Duodenal mucosa (tissue), 2 donors: ENCODE measurements around the gene HOXA11.

Experiments used
- H3K27ac ChIP-seq: one replicate; pipeline ENCODE4 v1.7.0; 2013; ENCODE audit warnings: low read depth, low read length
- H3K27me3 ChIP-seq, 2 donors: one replicate each; pipeline ENCODE4 v1.7.0; 2013; ENCODE audit warnings: low read length in 2 of 2, control low read depth in 1 of 2; ENCODE audit not compliant: insufficient read depth in 2 of 2, control insufficient read depth in 1 of 2
- H3K36me3 ChIP-seq, 2 donors: one replicate each; pipeline ENCODE4 v1.7.0; 2013; ENCODE audit warnings: low read length in 2 of 2, control low read depth in 1 of 2; ENCODE audit not compliant: insufficient read depth in 2 of 2, control insufficient read depth in 1 of 2
- H3K4me1 ChIP-seq, 2 donors: one replicate each; pipeline ENCODE4 v1.7.0; 2013; ENCODE audit warnings: low read length in 2 of 2, control low read depth in 1 of 2; ENCODE audit not compliant: insufficient read depth in 2 of 2, control insufficient read depth in 1 of 2
- H3K4me3 ChIP-seq, 2 donors: one replicate each; pipeline ENCODE4 v1.7.0; 2013; ENCODE audit warnings: low read length in 2 of 2, low read depth in 1 of 2
- H3K9ac ChIP-seq, 2 donors: one replicate each; pipeline ENCODE4 v1.7.0; 2013; ENCODE audit warnings: low read length in 2 of 2, low read depth in 1 of 2
- H3K9me3 ChIP-seq, 2 donors: one replicate each; pipeline ENCODE4 v1.7.0; 2013; ENCODE audit warnings: low read length in 2 of 2, control low read depth in 1 of 2; ENCODE audit not compliant: control insufficient read depth in 1 of 2

The HOXA11 gene

GRCh38 chr7:27149842-27150567 lies 35.0 kb downstream of the HOXA11 start:
- Histone ChIP-seq H3K9me3 (no peaks in the 10 kb centered on the region), H3K27me3 (peaks cover 90 to 93% of the 10 kb centered on the region in 2 donors), H3K4me1 (peaks cover 25 to 37% of the 10 kb centered on the region in 2 donors), H3K4me3 (peak overlapping the region; percentile 56 to 60), H3K9ac (no peak overlapping the region), H3K36me3 (no peaks in the 10 kb centered on the region), H3K27ac (peak overlapping the region; percentile 64)

GRCh38 chr7:27148756-27149641 lies 36.0 kb downstream of the HOXA11 start:
- no peak overlapping the region for H3K27ac ChIP-seq
- peaks cover 29 to 44% of the 10 kb centered on the region in 2 donors for H3K4me1 ChIP-seq
- H3K9ac ChIP-seq: no peak overlapping the region

GRCh38 chr7:27148031-27148755 lies 36.8 kb downstream of the HOXA11 start:
- Histone ChIP-seq H3K9me3 (no peaks in the 10 kb centered on the region), H3K9ac (no peak overlapping the region), H3K4me1 (peaks cover 31 to 46% of the 10 kb centered on the region in 2 donors), H3K27ac (no peak overlapping the region), H3K36me3 (no peaks in the 10 kb centered on the region), H3K27me3 (peaks cover 87 to 91% of the 10 kb centered on the region in 2 donors), H3K4me3 (peak overlapping the region in 1 of 2 donors; percentile 36)

More at GRCh38 chr7:27148756-27149641, 36.0 kb downstream of the HOXA11 start:
- H3K36me3 ChIP-seq: no peaks in the 10 kb centered on the region
- peaks cover 89 to 93% of the 10 kb centered on the region in 2 donors for H3K27me3 ChIP-seq
- H3K9me3 ChIP-seq: no peaks in the 10 kb centered on the region
- peak overlapping the region in 1 of 2 donors; percentile 36 for H3K4me3 ChIP-seq

DNA sequence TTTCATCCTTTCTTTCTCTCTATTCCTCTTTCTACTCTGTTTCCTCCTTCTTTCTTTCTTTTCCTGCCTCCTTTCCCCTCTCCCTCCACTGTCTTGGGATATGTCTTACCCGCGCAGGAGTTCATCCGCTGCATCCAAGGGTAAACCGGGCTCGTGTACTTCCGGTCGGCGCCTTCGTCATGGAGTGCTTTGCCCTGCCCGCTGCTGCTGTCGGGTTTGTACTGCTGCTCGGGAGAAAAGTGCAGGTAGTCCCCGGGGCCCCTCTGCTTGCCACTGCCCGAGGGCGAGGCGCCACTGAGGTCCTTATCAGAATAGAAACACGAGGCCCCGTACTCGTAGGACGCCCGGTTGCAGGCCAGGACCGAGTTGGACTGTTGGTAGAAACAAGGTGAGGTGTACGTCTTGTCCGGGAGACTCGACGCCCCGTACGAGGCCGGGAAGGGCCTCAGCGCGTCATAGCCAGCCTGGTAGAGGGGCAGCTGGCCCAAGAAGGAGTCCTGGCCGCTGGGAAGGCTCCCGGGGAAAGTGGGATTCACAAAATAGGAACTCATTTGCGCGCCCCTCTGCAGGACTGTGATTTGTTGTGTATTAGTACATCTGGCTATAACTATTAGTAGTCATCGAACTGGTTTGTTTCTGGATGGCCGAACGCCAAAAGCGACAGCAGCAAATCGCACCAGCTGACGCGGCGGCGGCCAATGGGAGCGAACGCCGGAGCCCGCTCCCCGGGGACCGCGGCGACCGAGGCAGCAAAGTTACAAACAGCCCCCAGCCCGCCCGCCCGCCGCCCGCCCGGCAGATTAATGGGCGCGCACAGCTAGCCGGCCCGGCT lies 37.6 kb downstream of the HOXA11 start, which contains the start of gene HOXA6:
HOXA6 (minus strand) TSS at position 576 of the 832 bp plus-strand sequence; CDS start at position 551, 25 bp downstream.
- no peaks in the 10 kb centered on the region for H3K9me3 ChIP-seq
- H3K4me1 ChIP-seq: peaks cover 28 to 44% of the 10 kb centered on the region in 2 donors
- peak within 1 kb of the TSS; percentile 17 to 36 for H3K4me3 ChIP-seq
- H3K27me3 ChIP-seq: peaks cover 87 to 89% of the 10 kb centered on the region in 2 donors
- H3K27ac ChIP-seq: peak within 1 kb of the TSS; percentile 37
- H3K36me3 ChIP-seq: no peaks in the 10 kb centered on the region
- no peak within 1 kb of the TSS for H3K9ac ChIP-seq

DNA sequence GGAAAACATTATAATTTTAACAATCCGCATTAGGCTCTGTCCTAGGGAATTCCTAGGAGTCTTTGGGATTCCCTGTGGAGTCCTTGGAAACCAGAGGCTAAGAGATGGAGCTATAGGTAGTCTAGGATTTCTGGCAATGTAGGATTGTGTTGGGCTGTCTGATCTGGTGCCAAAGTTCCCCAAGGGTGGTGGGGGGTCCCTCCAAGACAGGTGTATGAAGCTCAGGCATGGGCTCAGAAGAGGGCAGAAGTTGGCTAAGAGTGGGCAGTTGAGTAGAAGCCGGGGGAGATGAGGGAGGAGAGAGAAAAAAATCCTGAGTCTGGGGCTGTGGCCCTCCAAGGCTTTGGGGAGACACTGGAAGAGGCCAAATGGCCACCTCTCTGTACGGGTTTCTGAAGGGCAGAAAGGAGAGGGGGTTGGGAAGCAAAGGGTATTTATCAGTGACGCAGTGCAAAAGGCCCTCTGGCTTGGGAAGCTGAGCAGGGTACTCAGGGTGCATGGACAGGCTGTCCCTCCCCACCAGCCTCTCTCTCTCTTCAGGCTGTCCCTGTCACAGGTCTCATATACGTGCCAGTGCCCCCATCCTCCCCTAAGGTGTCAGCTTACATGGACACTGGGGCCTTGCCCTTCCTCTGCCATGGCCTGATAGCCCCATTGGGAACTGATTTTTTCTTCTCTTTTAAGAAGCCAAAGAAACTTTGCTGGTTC lies 38.4 kb downstream of the HOXA11 start:
- H3K27me3 ChIP-seq: peaks cover 87 to 89% of the 10 kb centered on the region in 2 donors
- peak overlapping the region; percentile 37 for H3K27ac ChIP-seq
- no peaks in the 10 kb centered on the region for H3K9me3 ChIP-seq
- H3K4me1 ChIP-seq: peaks cover 22 to 36% of the 10 kb centered on the region in 2 donors
- no peak overlapping the region for H3K9ac ChIP-seq
- H3K4me3 ChIP-seq: no peak overlapping the region
- H3K36me3 ChIP-seq: no peaks in the 10 kb centered on the region

DNA sequence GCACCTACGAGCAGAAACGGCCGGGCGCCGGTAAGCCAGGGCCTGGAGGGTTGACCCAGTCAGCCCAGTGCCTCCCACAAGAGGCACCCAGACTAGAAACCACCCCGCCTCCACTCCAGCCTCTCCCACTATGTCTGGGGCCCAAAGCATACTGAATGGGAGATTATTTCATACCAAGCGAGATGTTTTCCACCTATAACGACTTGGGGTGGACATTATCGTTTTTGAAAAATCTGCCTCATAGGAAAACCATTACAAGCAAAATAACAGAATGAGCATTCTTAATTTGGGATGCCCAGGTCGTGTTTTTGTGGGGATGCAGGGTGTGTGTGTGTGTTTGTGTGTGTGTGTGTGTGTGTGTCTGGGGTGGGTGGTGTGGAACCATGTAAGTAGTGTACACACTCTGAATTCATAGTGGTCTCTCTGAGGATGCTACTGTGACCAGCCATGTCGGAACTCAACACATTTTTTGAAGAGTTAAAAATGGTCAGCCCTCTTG lies 39.1 kb downstream of the HOXA11 start:
- Histone ChIP-seq H3K27ac (no peak overlapping the region), H3K27me3 (peaks cover 85 to 89% of the 10 kb centered on the region in 2 donors), H3K9ac (no peak overlapping the region)

GRCh38 chr7:27145165-27145913 lies 39.7 kb downstream of the HOXA11 start:
- no peaks in the 10 kb centered on the region for H3K36me3 ChIP-seq
- H3K4me1 ChIP-seq: peaks cover 12 to 30% of the 10 kb centered on the region in 2 donors
- H3K27ac ChIP-seq: no peak overlapping the region
- H3K9ac ChIP-seq: no peak overlapping the region
- no peak overlapping the region for H3K4me3 ChIP-seq
- H3K9me3 ChIP-seq: no peaks in the 10 kb centered on the region
- peaks cover 80 to 85% of the 10 kb centered on the region in 2 donors for H3K27me3 ChIP-seq

More for the DNA sequence above, 39.1 kb downstream of the HOXA11 start:
- H3K9me3 ChIP-seq: no peaks in the 10 kb centered on the region
- H3K4me3 ChIP-seq: no peak overlapping the region
- H3K4me1 ChIP-seq: peaks cover 15 to 30% of the 10 kb centered on the region in 2 donors
- H3K36me3 ChIP-seq: no peaks in the 10 kb centered on the region

GRCh38 chr7:27144781-27145164 lies 40.3 kb downstream of the HOXA11 start:
- Histone ChIP-seq H3K9ac (no peak overlapping the region), H3K27me3 (peaks cover 77 to 79% of the 10 kb centered on the region in 2 donors), H3K4me3 (peak overlapping the region in 1 of 2 donors; percentile 55), H3K27ac (no peak overlapping the region), H3K9me3 (no peaks in the 10 kb centered on the region), H3K36me3 (no peaks in the 10 kb centered on the region), H3K4me1 (peaks cover 10 to 29% of the 10 kb centered on the region in 2 donors)
